IMR-90 (cell line): ENCODE measurements around the gene CYP4F22. TPM values are rescaled to one million over a fixed set of nuclear protein-coding genes. Genes with fewer than 3 reads are reported as not detected.

ENCODE experiments used
- ATAC-seq: fragments of 200-7000 bp; cut with Tn5 transposase; 2 replicates; pipeline ENCODE4 v1.9.1; 2020; ENCODE audit warnings: low read depth, mild to moderate bottlenecking, moderate library complexity
- BruUV-seq: library from RNA; stranded (reverse); fragments of 400-500 nt; replicated peaks from 2 replicates; lab custom pipeline; 2021; lab: Mats Ljungman, UMichigan
- CTCF ChIA-PET: fragments of 300-600 bp; formaldehyde crosslinking; extraction: SDS; loops from one replicate; lab custom pipeline; 2021; ENCODE audit warnings: antibody characterized with exemption; lab: Yijun Ruan, JAX
- POLR2A ChIA-PET: fragments of 300-600 bp; sonication (Branson Sonifier 250); formaldehyde crosslinking; loops from one replicate; lab custom pipeline; 2022; ENCODE audit warnings: antibody characterized with exemption; ENCODE audit not compliant: unreplicated experiment; lab: Charles Lee
- DNase-seq: peaks from one replicate; pipeline ENCODE4 v3.0.0; 2013
- H2AFZ ChIP-seq: replicated peaks from 2 replicates; pipeline ENCODE3; 2013; ENCODE audit warnings: low read length, mild to moderate bottlenecking; ENCODE audit not compliant: poor library complexity
- H2AK5ac ChIP-seq: 2 replicates; pipeline ENCODE4 v1.6.1; 2013; ENCODE audit warnings: low read depth, low read length, inconsistent platforms
- H2AK9ac ChIP-seq: replicated peaks from 2 replicates; pipeline ENCODE3; 2013; ENCODE audit warnings: mild to moderate bottlenecking, low read depth, low read length, moderate library complexity; ENCODE audit not compliant: poor library complexity
- H2BK120ac ChIP-seq: 2 replicates; pipeline ENCODE4 v1.6.1; 2013; ENCODE audit warnings: low read depth, low read length, inconsistent platforms
- H2BK15ac ChIP-seq: 3 replicates; pipeline ENCODE4 v1.6.1; 2013; ENCODE audit warnings: low read depth, low read length, inconsistent platforms
- H2BK20ac ChIP-seq: 2 replicates; pipeline ENCODE4 v1.6.1; 2013; ENCODE audit warnings: low read depth, mild to moderate bottlenecking, inconsistent platforms, low read length, moderate library complexity
- H2BK5ac ChIP-seq: 2 replicates; pipeline ENCODE4 v1.6.1; 2013; ENCODE audit warnings: mild to moderate bottlenecking, low read depth, low read length, inconsistent platforms; ENCODE audit not compliant: poor library complexity, severe bottlenecking
- H3K14ac ChIP-seq: replicated peaks from 2 replicates; pipeline ENCODE4 v1.6.1; 2013; ENCODE audit warnings: low read depth, low read length, inconsistent platforms
- H3K18ac ChIP-seq: 2 replicates; pipeline ENCODE4 v1.6.1; 2013; ENCODE audit warnings: low read depth, low read length, control low read depth
- H3K23ac ChIP-seq: 2 replicates; pipeline ENCODE4 v1.6.1; 2013; ENCODE audit warnings: low read depth, low read length, inconsistent platforms
- H3K27ac ChIP-seq: 2 replicates; pipeline ENCODE4 v1.5.1; 2013; ENCODE audit warnings: mild to moderate bottlenecking, control low read depth, low read length; ENCODE audit not compliant: insufficient read depth
- H3K27me3 ChIP-seq: 2 replicates; pipeline ENCODE4 v1.6.1; 2013; ENCODE audit warnings: low read length; ENCODE audit not compliant: control insufficient read depth, insufficient read depth
- H3K36me3 ChIP-seq: 2 replicates; pipeline ENCODE4 v1.6.1; 2013; ENCODE audit warnings: low read length, mixed read lengths; ENCODE audit not compliant: control insufficient read depth, insufficient read depth
- H3K4ac ChIP-seq: 2 replicates; pipeline ENCODE4 v1.6.1; 2013; ENCODE audit warnings: low read depth, low read length, inconsistent platforms
- H3K4me1 ChIP-seq: 2 replicates; pipeline ENCODE4 v1.6.1; 2013; ENCODE audit warnings: low read length, mixed read lengths; ENCODE audit not compliant: control insufficient read depth, insufficient read depth
- H3K4me2 ChIP-seq: 2 replicates; pipeline ENCODE4 v1.6.1; 2013; ENCODE audit warnings: low read depth, mild to moderate bottlenecking, control low read depth, low read length, moderate library complexity
- H3K4me3 ChIP-seq: 2 replicates; pipeline ENCODE4 v1.5.1; 2013; ENCODE audit warnings: low read depth, mild to moderate bottlenecking, control low read depth, low read length, moderate library complexity; ENCODE audit not compliant: insufficient read depth
- H3K56ac ChIP-seq: 2 replicates; pipeline ENCODE4 v1.6.1; 2013; ENCODE audit warnings: low read length, inconsistent platforms; ENCODE audit not compliant: insufficient read depth; ENCODE audit errors: extremely low read depth
- H3K79me1 ChIP-seq, 2 experiments: 2 replicates each; pipeline ENCODE4 v1.6.1; 2013; ENCODE audit warnings: low read length in 2 of 2, inconsistent platforms in 1 of 2, low read depth in 1 of 2
- H3K9ac ChIP-seq: 2 replicates; pipeline ENCODE4 v1.6.1; 2013; ENCODE audit warnings: low read depth, low read length, control low read depth
- H3K9me1 ChIP-seq: 2 replicates; pipeline ENCODE4 v1.6.1; 2013; ENCODE audit warnings: low read length, inconsistent platforms; ENCODE audit not compliant: insufficient read depth
- H3K9me3 ChIP-seq: 2 replicates; pipeline ENCODE4 v1.6.1; 2013; ENCODE audit warnings: low read length; ENCODE audit not compliant: control insufficient read depth, insufficient read depth
- H4K20me1 ChIP-seq: 2 replicates; pipeline ENCODE4 v1.6.1; 2013; ENCODE audit warnings: low read length, inconsistent platforms; ENCODE audit not compliant: insufficient read depth
- H4K5ac ChIP-seq: 2 replicates; pipeline ENCODE4 v1.6.1; 2013; ENCODE audit warnings: mild to moderate bottlenecking, low read depth, low read length, control low read depth
- H4K8ac ChIP-seq, 2 experiments: 2 replicates each; pipeline ENCODE4 v1.6.1; 2013; ENCODE audit warnings: low read depth in 2 of 2, low read length in 2 of 2, control low read depth in 1 of 2, inconsistent platforms in 1 of 2
- H4K91ac ChIP-seq: 2 replicates; pipeline ENCODE4 v1.6.1; 2013; ENCODE audit warnings: low read depth, low read length, inconsistent platforms; ENCODE audit not compliant: insufficient read depth
- BHLHE40 ChIP-seq: fragments of 150-350 bp; IDR thresholded peaks from 2 replicates; pipeline ENCODE4 v1.6.1; 2016; ENCODE audit warnings: mild to moderate bottlenecking, low read depth, low read length
- MAFK ChIP-seq: IDR thresholded peaks from 2 replicates; pipeline ENCODE4 v1.6.1; 2012; ENCODE audit warnings: low read depth, low read length, improper control_type of control experiment
- RAD21 ChIP-seq: IDR thresholded peaks from 2 replicates; pipeline ENCODE4 v1.6.1; 2012; ENCODE audit warnings: low read length, improper control_type of control experiment
- RCOR1 ChIP-seq: IDR thresholded peaks from 2 replicates; pipeline ENCODE4 v1.6.1; 2012; ENCODE audit warnings: mild to moderate bottlenecking, low read length, improper control_type of control experiment; ENCODE audit not compliant: insufficient replicate concordance
- SMC3 ChIP-seq: fragments of 150-350 bp; IDR thresholded peaks from 2 replicates; pipeline ENCODE4 v1.6.1; 2016; ENCODE audit warnings: low read depth, mild to moderate bottlenecking, antibody characterized with exemption, low read length, moderate library complexity
- WGBS, 2 experiments: methylation state at CpG; one replicate each; pipeline versions ENCODE4 v1.1.5 to v1.1.7; 2013; ENCODE audit warnings: missing lambda C conversion rate in 2 of 2; ENCODE audit not compliant: insufficient read length in 1 of 2; ENCODE audit errors: extremely low coverage in 2 of 2; 5-methylcytosine and 5-hydroxymethylcytosine counted together
- dilution Hi-C: fragments of 300-500 bp; cut with HindIII; formaldehyde crosslinking; loops from one replicate; pipeline ENCODE4 v1.14.3; 2018; ENCODE audit warnings: low sequenced_read_pairs; ENCODE audit not compliant: unreplicated experiment
- in situ Hi-C: fragments of 300-500 bp; cut with MboI; formaldehyde crosslinking; loops from 3 replicates; pipeline ENCODE4 v1.14.3; 2019; ENCODE audit warnings: low sequenced_read_pairs, inconsistent platforms, mixed read lengths
- intact Hi-C: fragments of 100-400 bp; cut with micrococcal nuclease; formaldehyde crosslinking; loops from 2 replicates; pipeline ENCODE4 v1.10.0; 2022
- polyA plus RNA-seq, 3 experiments: library from polyadenylated mRNA; depleted of rRNA; stranded (reverse); fragments of >200 nt; gene quantifications; 2 replicates each; pipeline ENCODE4 v1.2.3, GENCODE V29; 2012; ENCODE audit warnings: low replicate concordance in 1 of 3
- total RNA-seq: library from RNA; depleted of rRNA; stranded (reverse); fragments of >200 nt; gene quantifications from 2 replicates; pipeline ENCODE4 v1.2.3, GENCODE V29; 2012

Gene CYP4F22
- total and polyA plus RNA-seq, 2 of the 4 experiments (the other 2 are of a cell fraction): not detected

GRCh38 chr19:15519433-15519976, 11.2 kb downstream of the CYP4F22 start:
- no peak for TF ChIP-seq RCOR1
- TF ChIP-seq MAFK: no peak
- TF ChIP-seq SMC3: no peak
- TF ChIP-seq BHLHE40: no peak
- TF ChIP-seq RAD21: no peak
- in situ Hi-C loops: no loop called here
- Histone ChIP-seq H2BK5ac (no peak overlapping the region), H2BK120ac (no peak overlapping the region), H3K9me1 (no peaks in the 10 kb centered on the region), H3K36me3 (no peaks in the 10 kb centered on the region), H3K14ac (no peak overlapping the region), H3K9ac (no peak overlapping the region), H3K4ac (no peak overlapping the region), H3K4me1 (no peaks in the 10 kb centered on the region), H2BK15ac (no peak overlapping the region), H3K56ac (no peak overlapping the region), H4K8ac (no peak overlapping the region), H2AK9ac (no peak overlapping the region), H4K20me1 (no peaks in the 10 kb centered on the region), H3K18ac (no peak overlapping the region), H3K79me1 (no peaks in the 10 kb centered on the region), H4K5ac (no peak overlapping the region), H2BK20ac (no peak overlapping the region), H2AFZ (no peak overlapping the region), H3K4me3 (no peak overlapping the region), H3K27ac (no peak overlapping the region), H4K91ac (no peak overlapping the region), H3K4me2 (no peak overlapping the region), H3K27me3 (no peaks in the 10 kb centered on the region), H3K9me3 (peaks cover 8% of the 10 kb centered on the region), H3K23ac (no peak overlapping the region), H2AK5ac (no peak overlapping the region)
- dilution Hi-C loops: no loop called here
- BruUV-seq: no TSS peak
- ATAC-seq (no peak), DNase-seq (no peak)
- intact Hi-C loops: no loop called here
- POLR2A ChIA-PET: no interaction called here
- CTCF ChIA-PET: no interaction called here
- 82% methylated on average over 2 of the region's 6 CpGs; no CpG with 5 or more reads in 1 of the 2 experiments for WGBS, 2 experiments
